GM18517 (cell line): Measurements from ENCODE around the gene PPP1R10.

Experiments
- ATAC-seq: cut with Tn5 transposase; IDR thresholded peaks from one replicate; pipeline ENCODE4 v1.9.1; 2021; ENCODE audit warnings: mild to moderate bottlenecking, moderate library complexity; ENCODE audit not compliant: unreplicated experiment

PPP1R10 gene

DNA sequence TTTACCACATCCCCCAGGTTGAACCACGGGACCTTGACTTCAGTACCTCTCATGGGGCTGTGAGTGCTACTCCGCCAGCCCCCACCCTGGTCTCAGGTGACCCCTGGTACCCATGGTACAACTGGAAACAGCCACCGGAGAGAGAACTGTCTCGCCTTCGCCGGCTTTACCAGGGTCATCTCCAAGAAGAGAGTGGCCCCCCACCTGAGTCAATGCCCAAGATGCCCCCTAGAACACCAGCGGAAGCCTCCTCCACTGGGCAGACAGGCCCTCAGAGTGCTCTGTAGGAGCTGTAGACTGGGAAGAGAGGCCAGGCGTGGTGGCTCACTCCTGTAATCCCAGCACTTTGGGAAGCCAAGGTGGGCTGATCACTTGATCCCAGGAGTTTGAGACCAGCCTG lies 8.5 kb upstream of the PPP1R10 start:
- no peak for ATAC-seq

DNA sequence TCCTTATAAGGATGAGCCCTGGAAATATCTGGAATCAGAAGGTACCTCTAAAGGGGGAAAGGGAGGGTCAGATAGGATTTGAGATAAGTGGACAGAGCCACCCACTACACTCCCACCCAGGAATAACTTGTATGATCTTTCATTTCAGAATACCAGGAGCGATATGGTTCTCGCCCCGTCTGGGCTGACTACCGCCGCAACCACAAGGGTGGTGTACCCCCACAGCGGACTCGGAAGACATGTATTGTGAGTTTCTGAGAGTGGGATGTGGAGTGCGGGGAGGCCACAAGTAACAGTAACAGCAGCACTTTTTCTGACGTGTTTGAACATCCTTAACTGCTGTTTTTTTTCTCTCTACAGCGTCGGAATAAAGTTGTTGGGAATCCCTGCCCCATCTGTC lies 2.5 kb upstream of the PPP1R10 start:
- no peak for ATAC-seq

DNA sequence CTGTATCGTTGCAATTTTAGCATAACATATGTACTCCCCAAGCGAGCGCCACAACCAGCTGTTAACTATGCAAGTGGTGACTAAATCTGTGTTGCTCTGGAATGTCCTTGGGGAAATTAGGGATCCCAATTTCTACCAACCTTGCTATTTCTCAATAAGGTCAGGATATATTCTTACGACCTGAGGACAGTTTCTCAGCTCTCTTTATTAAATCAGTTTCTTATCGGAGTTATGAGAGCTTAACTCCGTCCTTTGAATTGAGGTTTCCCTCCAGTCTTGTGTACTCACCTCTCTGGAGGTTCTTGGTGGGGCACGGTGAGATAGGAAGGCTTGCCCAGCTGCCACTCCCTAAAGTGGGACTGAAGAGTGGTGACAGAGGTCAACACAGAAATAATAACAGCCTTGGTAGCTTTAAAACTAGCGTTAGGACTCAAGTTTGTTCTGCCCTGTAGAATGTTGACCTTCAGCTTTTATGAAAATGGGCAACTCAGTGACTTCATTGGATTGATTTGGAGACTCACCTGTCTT lies 1.3 kb upstream of the PPP1R10 start:
- no peak for ATAC-seq

DNA sequence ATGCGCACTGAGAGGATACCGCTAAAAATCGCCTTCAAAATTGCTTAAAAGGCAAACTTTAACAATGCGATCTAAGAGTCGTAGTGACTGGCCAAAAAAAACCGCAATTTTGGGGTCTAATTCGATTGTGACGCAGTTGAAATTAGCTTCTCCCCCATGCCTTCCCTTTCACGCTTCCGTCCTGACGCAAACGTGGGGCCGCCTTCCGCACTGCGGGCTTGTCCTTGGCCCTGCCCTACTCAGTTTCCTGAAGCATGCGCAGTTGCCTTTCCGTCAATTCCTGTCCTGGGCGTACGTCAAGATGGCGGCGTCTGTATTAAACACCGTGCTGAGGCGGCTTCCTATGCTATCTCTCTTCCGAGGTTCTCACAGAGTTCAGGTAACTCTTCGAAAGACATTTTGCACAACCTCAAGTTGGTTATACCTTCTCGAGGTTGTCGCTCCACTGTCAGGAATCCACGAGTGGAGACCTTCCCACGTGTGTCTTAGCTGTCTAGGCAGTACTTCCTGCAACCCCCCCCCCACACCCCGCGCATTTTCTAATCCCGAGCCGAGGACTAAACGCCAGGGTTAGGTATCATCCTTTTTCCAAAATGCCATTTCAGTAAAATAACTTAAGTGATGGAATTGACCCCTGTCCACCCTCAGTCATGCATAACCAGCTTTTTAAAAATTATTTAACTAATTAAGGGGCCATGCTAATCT lies 674 bp upstream of the PPP1R10 start, which contains the start of gene MRPS18B:
MRPS18B (plus strand) TSS at position 276 of the 705 bp plus-strand sequence; CDS start at position 302, 26 bp downstream.
- ATAC-seq, result peak; percentile 68

DNA sequence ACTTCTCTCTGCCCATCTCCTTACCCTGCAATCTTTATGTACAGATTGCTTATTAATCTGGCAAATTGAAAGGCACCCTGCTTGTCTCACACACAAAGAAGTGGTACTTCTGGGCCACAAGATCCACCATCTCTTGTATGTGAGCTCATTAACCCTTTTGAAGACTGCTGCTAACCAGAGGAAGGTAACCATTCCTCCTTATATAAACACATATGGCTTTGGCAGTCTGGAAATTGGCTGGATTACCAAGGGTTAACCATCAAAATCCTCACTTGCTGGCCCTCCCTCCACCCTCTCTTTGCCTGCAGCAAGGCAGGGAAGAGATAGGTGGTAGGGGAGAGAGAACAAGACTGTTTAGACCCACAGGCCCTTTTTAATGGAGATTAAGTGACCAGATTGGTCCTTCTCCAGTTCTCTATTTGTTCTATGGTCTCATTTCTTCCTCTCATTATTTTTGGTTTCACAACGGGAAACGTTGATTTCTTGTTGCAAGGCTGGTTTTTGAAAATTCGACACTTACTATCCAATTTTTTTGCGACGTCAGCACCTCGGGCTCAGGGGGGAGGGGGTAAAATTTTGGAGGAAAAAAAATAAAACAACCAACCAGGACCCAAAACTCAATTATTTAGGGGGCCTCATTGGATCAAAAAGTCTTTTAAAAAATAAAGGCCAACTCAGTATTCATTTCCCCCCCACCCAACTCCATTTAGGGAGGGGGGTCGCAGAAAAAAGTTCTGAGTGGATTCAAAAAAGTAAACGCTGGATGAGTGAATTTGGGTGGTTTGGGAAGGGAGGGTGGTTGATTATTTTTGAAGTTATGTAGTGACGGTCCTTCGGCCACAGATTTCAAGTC lies 859 bp downstream of the PPP1R10 start:
- no peak for ATAC-seq

DNA sequence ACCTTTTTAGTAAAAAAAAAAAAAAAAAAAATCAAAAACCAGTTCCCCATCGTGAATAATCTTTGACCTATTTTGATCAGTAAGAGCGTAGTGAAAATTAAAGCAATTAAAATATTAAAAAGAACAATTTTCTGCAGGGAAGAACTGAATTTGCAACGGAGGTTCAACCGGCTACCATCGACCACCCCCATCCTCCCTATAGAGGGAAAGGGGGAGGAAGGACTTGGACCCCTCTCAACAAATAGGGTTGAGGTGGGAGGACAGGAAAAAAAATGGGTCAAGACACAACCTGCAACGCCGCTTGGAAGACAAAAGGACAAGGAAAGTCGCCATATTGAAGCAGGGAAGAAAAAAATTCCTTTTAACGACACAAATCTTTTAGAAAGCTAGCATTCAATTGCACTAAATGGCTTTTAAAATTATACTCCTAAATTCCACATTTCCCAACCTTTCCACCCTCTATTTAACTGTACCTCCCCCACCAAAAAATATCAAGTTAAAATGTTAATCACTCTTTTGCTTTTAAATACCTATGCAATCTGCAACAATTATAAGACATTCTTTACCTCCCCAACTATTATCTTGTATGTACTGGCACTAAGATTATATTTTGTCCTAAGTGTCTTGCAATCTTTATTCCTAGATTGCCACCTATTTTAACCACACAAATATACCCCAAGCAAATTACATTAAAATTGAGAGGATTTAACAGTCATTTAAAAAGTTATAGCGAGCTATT lies 1.7 kb downstream of the PPP1R10 start:
- ATAC-seq, result no peak

DNA sequence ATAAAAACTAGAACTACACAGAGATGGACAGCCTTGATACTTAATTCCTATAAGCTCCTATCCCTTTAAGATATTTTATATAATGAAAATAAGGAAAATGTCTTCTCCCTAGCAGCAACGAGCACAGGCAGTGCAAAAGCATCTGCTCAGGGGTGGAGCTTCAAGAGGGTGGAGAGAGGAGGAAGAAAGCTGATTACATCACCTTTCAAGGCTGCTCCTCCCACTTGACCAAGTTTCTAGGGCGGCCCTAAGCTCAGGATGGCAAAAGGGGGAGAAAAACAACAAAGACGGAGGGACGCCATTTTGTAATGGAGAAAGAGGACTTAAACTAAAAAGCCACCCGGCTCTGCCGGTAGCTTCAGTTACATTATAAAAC lies 2.2 kb downstream of the PPP1R10 start:
- peak; percentile 36 for ATAC-seq

DNA sequence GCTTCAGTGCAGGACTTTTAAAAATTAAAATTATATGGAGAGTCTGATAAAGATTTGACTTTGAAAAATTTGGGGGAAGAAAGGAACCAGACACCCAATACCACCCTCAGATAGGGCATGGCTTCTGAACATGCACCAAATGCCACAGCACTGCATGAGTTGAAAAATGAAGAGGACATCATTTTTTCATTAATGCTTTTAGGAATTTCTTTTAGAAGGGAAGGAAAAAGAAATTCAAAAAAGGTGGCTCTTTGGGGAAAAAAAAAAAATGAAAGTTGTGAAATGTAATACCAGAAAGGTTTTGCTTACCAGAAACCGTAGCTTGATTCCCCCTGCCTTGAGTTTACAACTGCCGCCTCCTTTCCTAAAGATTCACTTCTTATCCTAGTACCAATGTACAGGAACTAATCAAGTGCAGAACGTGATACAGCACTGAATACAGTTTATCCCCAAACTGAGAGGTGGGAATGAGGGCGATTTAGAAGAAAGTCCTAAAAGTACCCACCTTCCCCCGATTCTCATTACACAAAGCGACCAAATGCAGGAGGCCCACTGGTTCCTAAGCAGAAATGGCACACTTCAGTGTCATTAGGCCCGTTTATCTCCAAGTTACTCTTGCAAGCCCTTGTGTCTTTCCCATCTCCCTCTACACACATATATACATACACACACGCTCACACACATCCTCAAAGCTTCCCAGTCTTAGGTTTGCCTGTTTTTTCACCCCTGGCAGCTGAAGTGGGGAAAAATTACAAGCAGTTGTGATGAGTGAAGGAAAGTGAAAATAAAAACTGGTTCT lies 2.8 kb downstream of the PPP1R10 start:
- no peak for ATAC-seq

DNA sequence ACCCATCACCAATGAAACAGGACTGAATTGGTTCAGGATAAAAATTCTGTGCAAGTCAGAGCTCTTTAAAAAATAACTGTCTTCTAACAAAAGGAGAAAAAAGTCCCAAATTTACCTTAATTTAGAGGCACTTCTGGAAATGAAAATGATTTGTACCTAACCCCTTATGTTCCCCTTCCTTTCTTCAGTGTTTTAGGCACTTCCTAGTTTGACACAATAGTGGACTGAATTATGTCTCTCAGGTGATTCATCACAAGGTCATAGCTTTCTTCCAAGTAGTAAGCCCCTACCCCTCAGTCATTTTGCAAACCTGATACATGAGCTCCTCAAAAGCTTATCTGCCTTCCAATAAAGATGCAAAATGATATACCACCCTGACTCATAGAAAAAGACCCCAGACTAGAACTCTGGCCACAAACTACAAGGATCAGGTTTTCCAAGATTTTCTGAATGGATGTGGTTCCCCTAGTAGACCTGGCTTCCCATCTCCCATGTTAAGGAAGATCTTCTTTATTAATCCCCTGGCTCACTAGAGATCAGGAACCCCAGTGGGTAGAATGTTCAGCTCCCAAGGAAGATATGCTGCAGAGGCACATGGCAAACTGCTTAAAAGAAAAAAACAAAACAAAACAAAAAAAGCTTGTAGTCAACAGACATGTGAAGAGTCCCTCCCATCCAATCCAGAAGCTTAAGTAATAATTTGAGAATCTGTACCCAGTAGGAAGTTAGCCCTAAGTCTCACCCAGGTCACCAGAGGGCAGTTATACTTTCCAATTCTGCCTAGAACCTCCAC lies 3.6 kb downstream of the PPP1R10 start:
- no peak for ATAC-seq

DNA sequence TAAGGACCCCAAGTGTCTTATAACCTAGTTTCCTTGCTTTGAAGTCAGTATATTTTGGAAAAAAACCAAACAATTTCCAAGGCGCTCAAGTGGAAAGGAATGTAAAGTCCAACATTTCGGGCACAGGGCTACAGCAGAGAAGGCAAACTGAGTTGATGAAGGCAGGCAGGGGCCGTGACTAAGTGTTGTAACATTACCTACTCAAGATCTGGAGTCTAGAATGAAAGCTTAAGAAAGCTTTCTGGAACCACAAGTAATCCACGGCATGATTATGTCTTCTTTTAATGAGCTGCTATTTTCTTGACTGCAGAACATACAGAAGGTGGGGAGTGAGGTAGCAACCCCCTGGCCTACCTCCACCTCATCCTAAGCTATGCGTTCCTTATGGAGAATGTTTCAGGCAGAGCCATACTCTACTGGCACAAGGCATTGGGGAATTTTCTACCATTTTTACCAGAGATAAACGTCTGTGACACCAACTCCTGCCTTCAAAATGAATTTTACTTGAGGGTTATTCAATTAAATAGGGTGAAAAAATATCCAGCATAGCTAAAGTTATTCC lies 4.3 kb downstream of the PPP1R10 start:
- ATAC-seq, result no peak

DNA sequence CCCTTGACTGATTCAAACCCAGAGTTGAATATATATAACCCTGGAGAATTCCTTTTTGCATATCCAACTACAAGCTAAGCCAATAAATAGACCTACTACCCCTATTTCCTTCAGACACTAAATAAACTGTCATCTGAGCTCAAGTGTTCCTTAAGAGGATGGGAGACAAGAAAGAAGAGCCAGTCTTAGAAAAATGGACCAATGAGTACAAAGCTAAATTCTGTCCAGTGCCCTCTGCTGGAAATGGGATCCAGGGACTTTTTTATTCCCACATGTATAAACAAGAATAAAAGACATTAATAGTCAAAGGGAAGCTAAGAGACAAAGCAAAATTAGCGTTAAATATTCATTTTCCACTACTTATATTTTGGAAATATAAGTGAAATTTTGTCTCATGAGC lies 4.8 kb downstream of the PPP1R10 start:
- no peak for ATAC-seq

DNA sequence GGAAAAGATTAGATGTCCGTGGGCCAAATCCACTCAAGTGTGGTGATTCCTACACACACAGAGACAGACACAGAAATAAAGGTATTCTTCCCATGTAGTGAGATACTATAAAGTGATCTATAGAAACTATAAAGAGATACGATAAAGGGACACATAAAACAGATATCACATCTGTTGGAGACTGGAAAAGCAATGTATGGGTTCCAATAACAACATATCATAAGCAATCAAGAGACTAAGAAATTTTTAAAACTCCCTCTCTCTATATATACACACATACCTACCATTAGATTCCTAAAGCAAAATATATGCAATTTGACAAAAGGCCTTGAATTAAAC lies 5.2 kb downstream of the PPP1R10 start:
- no peak for ATAC-seq

DNA sequence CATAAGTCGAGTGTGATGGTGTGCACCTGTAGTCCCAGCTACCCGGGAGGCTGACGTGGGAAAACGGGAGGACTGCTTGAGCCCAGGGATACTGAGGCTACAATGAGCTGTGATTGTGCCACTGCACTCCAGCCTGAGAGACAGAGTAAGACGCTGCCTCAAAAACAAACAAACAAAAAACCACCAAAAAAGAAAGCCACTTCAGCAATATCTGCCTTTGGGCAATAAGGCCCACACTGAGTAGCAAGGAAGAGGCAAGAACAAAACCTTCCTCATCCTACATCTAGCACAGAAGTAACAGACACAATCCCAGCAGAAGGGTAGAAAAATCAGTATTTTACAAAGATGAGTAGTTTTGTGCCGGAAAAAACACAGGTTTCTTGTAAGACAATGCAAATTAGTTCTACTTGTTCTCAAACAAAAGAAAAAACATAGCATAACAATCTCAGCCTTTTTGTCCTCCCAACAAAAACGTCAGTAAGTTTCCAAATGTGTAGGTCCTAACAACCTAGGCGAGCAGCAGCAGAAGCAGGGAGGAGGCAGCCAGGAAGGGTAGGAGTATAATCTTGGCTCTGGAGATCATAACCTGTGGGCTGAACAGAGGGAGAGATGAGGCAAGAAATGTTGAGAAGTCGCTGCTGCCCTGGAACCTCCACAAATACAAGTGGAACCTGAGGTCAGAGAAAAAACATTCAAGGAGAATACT lies 5.7 kb downstream of the PPP1R10 start:
- ATAC-seq, result no peak

DNA sequence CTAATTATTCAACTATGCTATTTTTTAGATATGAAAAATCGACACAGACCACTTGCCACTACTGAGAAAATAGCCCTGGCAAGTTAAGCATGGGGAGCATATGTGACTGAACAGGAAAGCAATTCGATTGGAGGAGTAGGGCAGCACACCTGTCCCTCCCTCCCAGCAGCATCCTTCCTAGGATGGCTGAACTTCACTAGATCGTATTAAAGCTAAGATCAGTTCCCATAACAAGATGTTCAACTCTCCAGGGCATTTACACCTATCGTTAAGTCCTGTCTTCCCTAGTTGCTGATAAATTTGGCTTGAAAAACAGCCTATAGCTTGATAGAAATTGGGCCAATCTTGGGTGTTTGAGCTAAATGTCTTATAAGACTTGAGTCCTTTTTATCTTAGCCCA lies 7.0 kb downstream of the PPP1R10 start:
- ATAC-seq, result no peak

DNA sequence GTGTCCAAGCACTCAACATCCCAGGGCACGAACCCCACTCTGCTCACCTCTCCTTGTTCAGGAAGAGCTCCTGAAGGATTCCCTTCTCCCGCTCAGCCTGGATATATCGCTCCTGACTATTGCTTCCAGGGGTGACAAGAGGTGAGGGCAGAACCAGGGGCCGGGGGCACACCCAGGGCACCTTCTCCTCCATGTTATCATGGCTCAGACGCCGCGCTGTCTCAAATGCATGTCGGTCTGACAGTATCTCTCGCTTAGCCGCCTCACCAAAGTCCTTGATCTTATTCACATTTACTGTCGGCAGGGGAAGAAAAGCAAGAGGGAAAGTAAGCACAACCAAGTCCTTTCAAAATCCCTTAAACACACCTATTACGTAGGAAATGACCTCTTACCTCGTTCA lies 13.1 kb downstream of the PPP1R10 start:
- ATAC-seq, result no peak

DNA sequence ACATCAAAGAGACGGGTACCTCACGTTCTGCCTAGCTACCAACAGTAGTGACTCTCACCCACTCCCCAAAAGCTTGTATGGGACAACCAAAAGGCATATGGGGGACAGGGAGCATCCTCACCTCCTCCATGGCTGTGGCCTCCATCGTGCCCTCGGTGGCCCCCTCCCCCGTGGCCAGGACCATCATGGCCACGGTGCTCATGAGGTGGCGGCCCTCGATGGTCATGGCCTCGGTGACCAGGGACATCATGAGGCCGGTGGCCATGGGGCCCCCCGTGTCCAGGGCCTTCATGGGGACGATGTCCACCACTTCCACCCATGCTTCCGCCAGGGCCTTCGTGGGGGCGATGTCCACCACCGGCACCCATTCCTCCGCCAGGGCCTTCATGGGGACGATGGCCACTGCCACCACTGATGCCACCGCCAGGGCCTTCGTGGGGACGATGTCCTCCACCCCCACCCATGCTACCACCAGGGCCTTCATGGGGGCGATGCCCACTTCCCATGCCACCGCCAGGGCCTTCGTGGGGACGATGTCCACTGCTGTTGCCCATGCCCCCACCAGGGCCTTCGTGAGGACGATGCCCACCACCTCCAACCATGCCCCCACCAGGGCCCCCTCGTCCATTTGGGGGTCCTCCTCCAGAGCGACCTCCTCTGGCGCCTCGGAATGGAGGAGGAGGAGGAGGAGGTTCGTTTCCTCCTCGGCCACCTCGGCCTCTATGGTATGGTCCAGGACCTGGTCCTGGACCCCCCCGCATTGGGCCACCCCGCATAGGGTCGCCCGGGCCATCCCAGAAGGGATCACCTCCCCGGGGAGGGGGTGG lies 15.0 kb downstream of the PPP1R10 start:
- no peak for ATAC-seq

DNA sequence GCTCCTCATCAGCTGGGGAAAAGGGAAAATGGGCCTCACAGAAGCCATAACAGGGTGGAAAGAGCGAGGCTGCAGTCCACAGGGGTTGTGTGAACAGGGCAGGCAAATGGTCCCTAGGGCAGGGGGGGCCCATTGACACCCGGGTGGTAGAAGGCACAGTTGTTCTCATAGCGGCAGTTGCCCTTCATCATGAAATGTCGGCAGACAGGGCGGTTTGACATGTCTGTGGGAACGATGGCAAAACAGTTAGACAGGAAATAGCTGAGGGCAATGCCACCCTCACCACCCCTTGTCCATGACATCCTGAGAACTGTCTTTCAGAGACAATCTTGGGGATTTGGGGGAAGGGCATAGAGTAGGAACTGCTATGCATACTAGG lies 15.6 kb downstream of the PPP1R10 start:
- ATAC-seq, result no peak

DNA sequence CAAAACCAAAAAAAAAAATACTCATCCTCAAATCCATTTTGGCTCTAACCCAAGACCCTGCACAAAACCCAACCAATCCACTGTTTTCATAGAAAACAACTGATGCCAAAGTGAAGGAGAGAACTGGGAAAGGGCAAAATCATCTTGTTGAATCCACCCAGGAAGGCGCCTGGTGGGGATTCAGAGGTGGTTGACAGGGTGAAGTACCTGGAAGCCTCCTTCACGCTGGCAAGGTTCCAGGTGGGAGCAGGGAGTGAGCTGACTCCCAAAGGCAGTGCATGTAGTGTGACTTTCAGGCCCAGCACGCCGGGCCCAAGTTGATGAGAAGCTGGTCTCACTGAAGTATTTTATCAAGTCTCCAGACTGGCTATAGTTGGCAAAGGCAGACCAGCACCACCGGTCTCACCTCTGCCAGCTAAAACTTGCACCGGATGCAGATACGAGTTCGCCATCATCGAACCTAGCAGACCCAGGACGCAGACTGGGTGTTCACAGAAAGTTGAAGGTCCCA lies 16.5 kb downstream of the PPP1R10 start:
- no peak for ATAC-seq
